ENCODE results near the gene SLC39A3. TPM values are rescaled to one million over a fixed set of nuclear protein-coding genes. Genes with fewer than 3 reads are reported as not detected.
"Not testable (repeated sequence)": the region's sequence is repeated elsewhere in the genome, so short reads cannot be mapped to it uniquely, and the experiment has no call there.

The SLC39A3 gene
- total RNA-seq, 1 donor from 2014 or later: 33.1 TPM

- H3K36me3 Mint-ChIP-seq: peaks cover 6% of the 10 kb centered on the region
- DNase-seq (ENCODE audit: extremely low spot score, unreplicated experiment): no peak
- no peak overlapping the region for H3K4me3 Mint-ChIP-seq
- H3K27me3 Mint-ChIP-seq: peaks cover 17% of the 10 kb centered on the region
- H3K9me3 Mint-ChIP-seq: peaks cover 5% of the 10 kb centered on the region
- H3K27ac Mint-ChIP-seq: no peak overlapping the region
- TF ChIP-seq, protein P1, sequence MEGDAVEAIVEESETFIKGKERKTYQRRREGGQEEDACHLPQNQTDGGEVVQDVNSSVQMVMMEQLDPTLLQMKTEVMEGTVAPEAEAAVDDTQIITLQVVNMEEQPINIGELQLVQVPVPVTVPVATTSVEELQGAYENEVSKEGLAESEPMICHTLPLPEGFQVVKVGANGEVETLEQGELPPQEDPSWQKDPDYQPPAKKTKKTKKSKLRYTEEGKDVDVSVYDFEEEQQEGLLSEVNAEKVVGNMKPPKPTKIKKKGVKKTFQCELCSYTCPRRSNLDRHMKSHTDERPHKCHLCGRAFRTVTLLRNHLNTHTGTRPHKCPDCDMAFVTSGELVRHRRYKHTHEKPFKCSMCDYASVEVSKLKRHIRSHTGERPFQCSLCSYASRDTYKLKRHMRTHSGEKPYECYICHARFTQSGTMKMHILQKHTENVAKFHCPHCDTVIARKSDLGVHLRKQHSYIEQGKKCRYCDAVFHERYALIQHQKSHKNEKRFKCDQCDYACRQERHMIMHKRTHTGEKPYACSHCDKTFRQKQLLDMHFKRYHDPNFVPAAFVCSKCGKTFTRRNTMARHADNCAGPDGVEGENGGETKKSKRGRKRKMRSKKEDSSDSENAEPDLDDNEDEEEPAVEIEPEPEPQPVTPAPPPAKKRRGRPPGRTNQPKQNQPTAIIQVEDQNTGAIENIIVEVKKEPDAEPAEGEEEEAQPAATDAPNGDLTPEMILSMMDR (conservative IDR thresholded peaks at IDR 0.05): no peak
- H3K4me1 Mint-ChIP-seq (ENCODE audit: unreplicated experiment): peaks cover under 1% of the 10 kb centered on the region
Measured at GRCh38 chr19:2714531-2715269, 25.1 kb downstream of the SLC39A3 start.

DNA sequence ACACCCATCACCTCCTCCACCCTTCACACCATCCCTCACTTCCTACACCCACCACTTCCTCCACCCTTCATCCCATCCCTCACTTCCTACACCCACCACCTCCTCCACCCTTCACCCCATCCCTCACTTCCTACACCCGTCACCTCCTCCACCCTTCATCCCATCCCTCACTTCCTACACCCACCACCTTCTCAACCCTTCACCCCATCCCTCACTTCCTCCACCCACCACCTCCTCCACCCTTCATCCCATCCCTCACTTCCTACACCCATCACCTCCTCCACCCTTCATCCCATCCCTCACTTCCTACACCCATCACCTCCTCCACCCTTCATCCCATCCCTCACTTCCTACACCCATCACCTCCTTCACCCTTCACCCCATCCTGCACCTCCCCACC, 25.7 kb downstream of the SLC39A3 start:
- H3K27ac Mint-ChIP-seq; H3K36me3 Mint-ChIP-seq; DNase-seq (ENCODE audit: extremely low spot score, unreplicated experiment); H3K4me1 Mint-ChIP-seq (ENCODE audit: unreplicated experiment); H3K4me3 Mint-ChIP-seq; H3K9me3 Mint-ChIP-seq: not testable (repeated sequence)
- peaks cover 15% of the 10 kb centered on the region for H3K27me3 Mint-ChIP-seq

GRCh38 chr19:2713170-2713569, 26.6 kb downstream of the SLC39A3 start:
- not testable (repeated sequence) for DNase-seq (ENCODE audit: extremely low spot score, unreplicated experiment); H3K9me3 Mint-ChIP-seq

GRCh38 chr19:2711875-2712205, 28.0 kb downstream of the SLC39A3 start:
- Mint-ChIP-seq H3K27ac (no peak overlapping the region), H3K27me3 (peaks cover 15% of the 10 kb centered on the region), H3K4me1 (ENCODE audit: unreplicated experiment) (no peaks in the 10 kb centered on the region), H3K4me3 (no peak overlapping the region), H3K36me3 (peaks cover 6% of the 10 kb centered on the region), H3K9me3 (peaks cover 5% of the 10 kb centered on the region)
- DNase-seq (ENCODE audit: extremely low spot score, unreplicated experiment): no peak
- TF ChIP-seq, protein P1 (conservative IDR thresholded peaks at IDR 0.05): no peak

More at GRCh38 chr19:2713170-2713569, 26.6 kb downstream of the SLC39A3 start:
- H3K36me3 Mint-ChIP-seq; H3K4me1 Mint-ChIP-seq (ENCODE audit: unreplicated experiment); H3K4me3 Mint-ChIP-seq; H3K27ac Mint-ChIP-seq: not testable (repeated sequence)
- peaks cover 15% of the 10 kb centered on the region for H3K27me3 Mint-ChIP-seq

- Mint-ChIP-seq H3K27ac (no peak overlapping the region), H3K9me3 (peaks cover 5% of the 10 kb centered on the region), H3K27me3 (peaks cover 15% of the 10 kb centered on the region), H3K4me3 (no peak overlapping the region), H3K36me3 (peaks cover 6% of the 10 kb centered on the region), H3K4me1 (ENCODE audit: unreplicated experiment) (no peaks in the 10 kb centered on the region)
- no peak for DNase-seq (ENCODE audit: extremely low spot score, unreplicated experiment)
- TF ChIP-seq, protein P1 (conservative IDR thresholded peaks at IDR 0.05): no peak
Measured at GRCh38 chr19:2711172-2711874, 28.5 kb downstream of the SLC39A3 start.

DNA sequence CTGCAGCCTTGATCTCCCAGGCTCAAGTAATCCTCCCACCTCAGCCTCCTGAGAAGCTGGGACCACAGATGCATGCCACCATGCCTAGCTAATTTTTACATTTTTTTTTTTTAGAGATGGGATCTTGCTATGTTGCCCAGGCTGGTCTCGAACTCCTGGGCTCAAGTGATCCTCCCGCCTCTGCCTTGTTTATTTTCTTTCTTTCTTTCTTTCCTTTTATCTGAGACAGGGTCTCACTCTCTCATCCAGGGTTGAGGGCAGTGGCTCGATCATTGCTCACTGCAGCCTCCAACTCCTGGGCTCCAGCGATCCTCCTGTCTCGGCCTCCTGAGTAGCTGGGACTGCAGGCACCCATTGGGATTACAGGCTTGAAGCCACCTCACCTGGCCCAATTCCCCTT, 33.6 kb downstream of the SLC39A3 start:
- no peak for DNase-seq (ENCODE audit: extremely low spot score, unreplicated experiment)
- no peak overlapping the region for H3K27ac Mint-ChIP-seq
- H3K4me1 Mint-ChIP-seq (ENCODE audit: unreplicated experiment): no peaks in the 10 kb centered on the region
- peaks cover 9% of the 10 kb centered on the region for H3K27me3 Mint-ChIP-seq
- no peaks in the 10 kb centered on the region for H3K9me3 Mint-ChIP-seq
- TF ChIP-seq, protein P1 (conservative IDR thresholded peaks at IDR 0.05): no peak
- H3K4me3 Mint-ChIP-seq: no peak overlapping the region
- no peaks in the 10 kb centered on the region for H3K36me3 Mint-ChIP-seq

Data from type B pancreatic cell (in vitro differentiated cells).